Stimulated activated CD8-positive, alpha-beta memory T cell treated with anti-CD3 and anti-CD28 coated beads, Interleukin-15, amount 100 ng/mL, for 24 hours (primary cell): ENCODE results near the gene PMFBP1.
"Not testable (repeated sequence)": the region's sequence is repeated elsewhere in the genome, so short reads cannot be mapped to it uniquely, and the experiment has no call there.

ENCODE experiments used
- DNase-seq: peaks from one replicate; pipeline ENCODE4 v3.0.0-alpha.2; 2020; ENCODE audit warnings: low read depth

Gene PMFBP1

DNA sequence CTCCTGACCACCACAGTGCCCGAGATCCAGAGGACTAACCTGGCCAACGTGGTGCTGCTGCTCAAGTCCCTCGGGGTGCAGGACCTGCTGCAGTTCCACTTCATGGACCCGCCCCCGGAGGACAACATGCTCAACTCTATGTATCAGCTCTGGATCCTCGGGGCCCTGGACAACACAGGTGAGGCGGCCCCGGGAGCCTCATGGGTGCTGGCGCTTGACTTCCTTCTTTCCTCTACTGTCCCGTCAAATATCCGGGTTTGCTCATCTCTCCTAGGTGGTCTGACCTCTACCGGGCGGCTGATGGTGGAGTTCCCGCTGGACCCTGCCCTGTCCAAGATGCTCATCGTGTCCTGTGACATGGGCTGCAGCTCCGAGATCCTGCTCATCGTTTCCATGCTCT is 64.6 kb downstream of the PMFBP1 start:
- DNase-seq = no peak

DNA sequence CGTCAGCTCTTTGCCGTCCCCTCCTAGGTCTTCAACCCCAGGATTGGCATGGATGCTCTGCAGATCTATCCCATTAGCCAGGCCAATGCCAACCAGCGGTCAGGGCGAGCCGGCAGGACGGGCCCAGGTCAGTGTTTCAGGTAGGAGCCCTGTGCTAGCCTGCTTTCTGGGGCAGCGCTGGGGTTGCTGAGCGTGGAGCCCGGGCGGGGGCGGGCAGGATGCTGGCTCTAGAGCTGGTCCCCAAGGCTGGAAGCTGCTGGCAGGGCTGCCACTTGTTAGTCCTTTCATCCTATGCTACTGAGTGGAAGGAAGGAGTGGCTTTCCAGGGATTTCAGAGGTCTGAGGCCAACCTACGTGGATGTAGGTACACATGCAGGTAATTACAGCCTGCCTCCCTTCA is 66.0 kb downstream of the PMFBP1 start:
- no peak for DNase-seq

DNA sequence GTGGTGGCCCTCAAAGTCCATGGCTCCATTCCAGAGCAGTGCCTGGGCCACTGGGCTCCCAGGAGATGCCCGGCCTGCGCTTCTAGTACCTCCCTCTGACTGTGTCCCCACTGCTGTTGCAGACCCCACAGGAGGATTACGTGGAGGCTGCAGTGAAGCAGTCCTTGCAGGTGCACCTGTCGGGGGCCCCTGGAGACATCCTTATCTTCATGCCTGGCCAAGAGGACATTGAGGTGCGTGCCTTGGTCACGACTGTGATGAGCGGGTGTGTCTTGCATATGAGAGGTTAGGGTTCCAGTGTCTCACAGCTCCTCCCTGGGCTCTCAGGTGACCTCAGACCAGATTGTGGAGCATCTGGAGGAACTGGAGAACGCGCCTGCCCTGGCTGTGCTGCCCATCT is 67.0 kb downstream of the PMFBP1 start:
- DNase-seq = no peak

DNA sequence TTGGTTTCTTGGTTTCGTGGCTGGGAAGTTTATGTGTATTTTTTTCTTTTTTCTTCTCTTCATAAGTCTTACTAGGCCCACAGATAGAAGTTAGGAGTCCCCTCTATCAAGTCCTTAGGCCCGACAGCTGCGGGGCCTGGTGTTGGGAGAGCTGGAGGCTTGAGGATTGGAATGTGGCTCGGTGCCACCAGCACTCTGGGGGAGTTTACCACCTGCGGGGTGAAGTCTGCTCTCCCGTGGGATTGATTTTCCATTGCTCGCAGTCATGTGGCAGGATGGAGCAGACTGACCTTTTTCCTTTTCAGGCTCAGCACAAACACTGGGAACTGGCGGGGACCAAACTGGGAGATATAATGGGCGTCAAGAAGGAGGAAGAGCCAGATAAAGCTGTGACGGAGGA is 70.8 kb downstream of the PMFBP1 start:
- DNase-seq = no peak

DNA sequence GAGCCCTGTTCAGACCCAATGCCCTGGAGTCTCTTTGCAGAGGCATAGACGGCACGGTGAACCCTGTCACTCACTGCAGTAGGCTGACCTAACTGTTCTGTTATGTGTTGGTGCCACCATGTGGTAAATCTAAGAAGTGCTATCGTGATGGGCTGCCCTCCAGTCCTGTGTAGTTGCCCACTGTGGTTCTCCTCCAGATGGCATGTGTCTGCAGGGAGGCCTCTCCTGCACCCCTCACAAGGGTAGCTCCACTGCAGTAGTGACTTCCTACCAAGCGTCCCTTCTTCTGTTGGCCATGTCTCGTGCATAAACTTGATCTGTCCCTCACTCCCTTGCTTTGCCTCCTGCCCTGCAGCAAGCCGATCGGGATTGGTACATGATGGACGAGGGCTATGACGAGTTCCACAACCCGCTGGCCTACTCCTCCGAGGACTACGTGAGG is 72.6 kb downstream of the PMFBP1 start:
- DNase-seq = no peak

DNA sequence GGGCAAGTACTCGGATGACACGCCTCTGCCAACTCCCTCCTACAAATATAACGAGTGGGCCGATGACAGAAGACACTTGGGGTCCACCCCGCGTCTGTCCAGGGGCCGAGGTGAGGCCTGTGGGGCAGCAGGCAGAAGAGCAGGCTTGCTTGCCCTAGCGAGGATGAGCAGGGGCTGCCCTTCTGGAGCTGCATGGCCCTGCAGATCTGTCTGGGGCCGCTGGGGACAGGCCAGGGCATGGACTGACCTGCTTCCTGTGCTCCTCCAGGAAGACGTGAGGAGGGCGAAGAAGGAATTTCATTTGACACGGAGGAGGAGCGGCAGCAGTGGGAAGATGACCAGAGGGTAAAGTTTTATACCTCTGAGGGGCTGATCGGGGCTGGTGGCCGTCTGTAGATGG is 73.0 kb downstream of the PMFBP1 start:
- DNase-seq = no peak

DNA sequence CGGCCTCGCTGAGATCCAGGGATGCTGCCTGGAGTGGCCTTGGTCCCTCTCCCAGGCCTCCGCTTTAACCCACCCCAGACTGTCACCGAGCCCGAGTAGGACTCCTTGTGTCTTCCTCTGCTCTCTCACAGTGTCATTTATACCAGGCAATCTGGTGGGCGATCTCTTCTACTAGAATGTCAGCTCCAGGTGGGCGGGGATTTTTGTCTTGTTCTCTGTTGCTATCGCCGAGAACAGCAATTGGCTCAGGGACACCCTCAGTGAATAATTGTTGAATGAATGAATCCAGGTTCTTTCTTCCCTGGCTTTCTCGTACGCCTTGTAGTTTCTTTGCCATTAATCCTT is 77.7 kb downstream of the PMFBP1 start:
- DNase-seq = no peak

DNA sequence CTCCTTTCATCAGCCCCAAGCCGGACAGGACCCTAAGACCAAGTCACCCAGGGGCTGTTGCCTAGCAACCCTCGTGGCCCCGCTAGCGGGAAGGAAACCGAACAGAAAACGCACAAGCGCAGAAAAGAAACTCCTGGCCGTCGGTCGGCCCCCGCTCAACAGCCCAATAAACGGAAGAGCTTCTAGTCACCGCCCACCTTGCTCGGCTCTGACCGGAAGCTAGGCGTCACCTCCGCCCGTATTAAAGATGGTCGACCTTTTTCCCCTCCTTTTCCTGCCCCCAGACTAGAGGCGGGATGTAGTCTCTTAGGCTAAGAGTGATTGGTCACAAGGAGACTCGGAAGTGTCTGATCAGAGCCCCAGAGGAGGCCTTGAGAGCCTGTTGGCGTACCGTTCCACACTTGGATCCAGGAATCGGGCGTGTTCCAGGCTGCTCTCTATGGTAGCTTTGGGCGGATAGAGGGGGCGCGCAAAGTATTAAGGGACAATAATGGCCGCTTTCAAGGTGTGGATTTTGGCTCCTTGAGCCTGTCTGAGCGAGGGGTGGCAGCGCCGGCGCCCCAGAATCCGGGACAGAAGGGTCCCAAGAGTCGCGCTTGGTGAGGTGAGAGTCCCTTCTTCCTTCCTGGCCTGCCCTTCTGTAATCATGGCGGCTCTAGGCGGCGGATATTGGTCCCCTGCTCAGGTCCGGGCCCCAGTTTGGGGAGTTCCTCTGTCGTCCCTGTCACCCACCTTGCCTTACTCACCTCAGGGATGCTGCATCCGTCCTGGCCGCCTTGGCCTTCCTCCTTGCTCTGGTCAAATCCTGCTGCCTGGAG is 78.3 kb downstream of the PMFBP1 start, which contains the start of the genes DHX38 and TXNL4B:
DHX38 (plus strand) TSS at position 400 of the 818 bp plus-strand sequence. CDS start 2,311 bp downstream, outside the sequence.
TXNL4B (minus strand) TSS at position 173 of the 818 bp plus-strand sequence. CDS start 2,871 bp downstream, outside the sequence.
- peak; percentile 68 for DNase-seq

DNA sequence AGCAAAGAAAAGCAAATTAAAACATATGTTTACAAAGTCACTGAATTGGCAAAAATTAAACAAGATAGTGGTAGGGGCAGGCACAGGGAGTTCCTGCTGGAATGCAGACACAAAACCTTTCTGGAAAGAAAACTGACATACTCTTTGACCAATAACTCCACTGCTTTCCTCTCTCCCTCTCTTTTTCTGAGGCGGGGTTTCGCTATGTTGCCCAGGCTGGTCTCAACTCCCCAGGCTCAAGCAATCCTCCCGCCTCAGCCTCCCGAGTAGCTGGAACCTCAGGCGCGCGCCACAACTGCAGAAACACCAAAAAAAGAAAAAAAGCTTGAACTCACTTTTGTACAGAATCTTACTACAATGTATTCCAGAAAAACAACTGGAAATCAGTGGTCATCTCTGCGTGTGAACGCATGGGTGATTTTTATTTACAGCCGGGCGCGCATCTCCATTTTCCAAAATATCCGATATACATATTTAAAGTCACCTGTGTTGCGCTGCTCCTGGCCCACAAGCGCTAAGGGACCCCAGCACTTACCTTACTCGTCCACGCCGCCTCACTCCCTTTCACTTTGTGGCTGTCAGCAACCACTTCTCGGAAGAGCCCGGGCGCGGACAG is 79.0 kb downstream of the PMFBP1 start:
- DNase-seq = no peak

DNA sequence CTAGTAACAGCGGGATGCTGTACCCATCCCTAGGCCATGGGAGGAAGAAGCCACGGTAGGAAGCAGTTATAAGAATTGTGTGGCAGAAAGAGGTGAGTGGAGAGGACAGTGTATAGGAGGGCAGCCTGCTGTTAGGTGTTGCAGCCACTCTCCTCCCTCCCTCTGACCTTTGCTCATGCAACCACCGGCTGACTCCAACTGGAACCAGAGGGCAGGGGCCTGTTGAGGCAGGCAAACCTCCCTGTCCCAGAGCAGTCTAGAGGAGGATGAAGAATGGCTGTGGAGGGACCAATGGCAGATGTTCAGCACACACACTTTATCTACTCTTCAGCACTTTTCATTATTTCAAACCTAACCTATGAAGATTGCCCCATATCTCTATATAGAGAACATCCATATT is 80.7 kb downstream of the PMFBP1 start:
- DNase-seq = no peak

DNA sequence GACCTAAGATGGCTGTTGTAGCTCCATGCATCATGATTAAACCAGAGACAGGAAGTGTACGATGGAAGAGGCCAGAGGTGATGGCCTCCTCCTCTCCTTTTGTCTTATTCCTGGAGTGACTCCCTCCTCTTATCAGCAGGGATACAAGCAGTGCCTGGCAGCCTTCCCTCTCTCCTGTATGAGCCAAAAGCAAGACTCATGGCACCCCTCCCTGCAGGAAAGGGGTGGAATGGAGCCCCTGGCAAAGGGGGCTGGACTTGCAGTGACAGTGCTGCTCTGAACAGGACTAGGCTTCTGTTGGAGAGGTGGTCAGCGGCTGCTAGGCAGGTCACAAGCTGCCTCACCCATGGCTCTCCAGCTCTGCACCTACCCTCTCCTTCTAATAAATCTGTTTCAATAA is 87.0 kb downstream of the PMFBP1 start:
- no peak for DNase-seq

DNA sequence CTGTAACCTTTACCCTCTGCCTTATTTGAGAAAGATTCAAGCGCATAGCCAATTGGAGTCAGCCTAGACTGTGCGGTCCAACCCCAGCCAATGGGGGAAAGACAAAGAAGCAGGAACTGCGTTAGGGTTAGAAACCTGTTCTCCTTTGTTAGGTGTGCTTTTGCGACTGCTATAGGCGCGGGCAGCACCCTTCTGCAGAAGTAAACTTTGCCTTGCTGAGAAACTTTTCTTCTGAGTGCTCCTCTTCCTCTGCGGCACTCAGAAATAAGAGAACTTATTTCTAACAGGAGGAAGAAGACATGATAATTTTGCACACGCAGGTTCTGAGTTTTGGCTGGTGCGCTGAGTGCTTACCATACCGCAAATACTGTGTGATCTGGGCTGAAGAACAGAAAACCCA is 87.5 kb downstream of the PMFBP1 start:
- no peak for DNase-seq

DNA sequence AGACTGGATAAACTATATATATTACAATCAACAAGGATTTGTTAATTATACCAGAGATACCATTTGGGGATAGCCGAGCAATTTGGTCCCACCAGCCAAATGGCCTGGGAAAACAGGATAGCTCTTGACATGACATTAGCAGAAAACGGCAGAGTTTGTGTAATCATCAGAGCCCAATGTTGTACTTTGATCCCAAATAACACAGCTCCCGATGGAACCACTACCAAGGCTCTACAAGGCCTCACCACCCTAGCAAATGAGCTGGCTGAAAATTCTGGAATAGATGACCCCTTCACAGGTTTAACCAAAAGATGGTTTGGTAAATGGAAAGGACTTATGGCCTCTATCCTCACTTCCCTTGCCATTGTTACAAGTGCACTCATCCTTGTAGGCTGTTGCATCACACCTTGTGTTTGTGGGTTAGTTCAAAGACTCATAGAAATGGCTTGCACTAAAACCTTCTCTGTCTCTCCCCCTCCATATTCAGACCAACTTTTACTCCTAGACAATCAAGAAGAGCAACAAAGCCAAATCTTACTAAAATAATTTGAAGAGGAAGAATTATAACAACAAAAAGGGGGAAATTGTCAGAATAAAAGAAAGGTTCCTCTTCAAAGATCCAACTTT is 88.1 kb downstream of the PMFBP1 start:
- no peak for DNase-seq

DNA sequence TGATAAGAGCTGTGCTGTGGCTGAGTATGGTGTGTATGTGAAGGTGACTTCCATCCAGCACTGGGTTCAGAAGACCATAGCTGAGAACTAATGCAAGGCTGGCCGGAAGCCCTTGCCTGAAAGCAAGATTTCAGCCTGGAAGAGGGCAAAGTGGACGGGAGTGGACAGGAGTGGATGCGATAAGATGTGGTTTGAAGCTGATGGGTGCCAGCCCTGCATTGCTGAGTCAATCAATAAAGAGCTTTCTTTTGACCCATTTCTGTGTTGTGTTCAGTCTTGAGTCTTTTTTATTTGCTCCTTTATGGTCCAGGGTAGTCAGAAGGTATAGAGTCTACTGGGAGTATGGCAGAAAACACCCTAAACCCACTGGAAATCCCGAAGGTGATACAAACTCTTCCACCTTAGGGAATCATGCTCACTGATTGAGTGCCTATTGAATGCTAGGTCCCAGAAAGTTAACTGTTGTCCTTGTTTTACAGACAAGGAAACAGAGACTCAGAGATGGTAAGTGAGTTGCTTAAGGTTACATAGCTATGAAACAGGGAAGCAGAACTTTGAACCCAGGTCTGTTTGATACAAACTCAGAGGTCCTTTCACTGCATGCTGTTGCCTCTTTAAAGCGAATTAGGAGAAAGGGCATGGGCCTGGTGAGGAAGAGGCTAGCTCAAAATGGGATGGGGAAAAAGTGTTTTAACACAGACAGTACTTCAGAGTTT is 94.8 kb downstream of the PMFBP1 start:
- DNase-seq = not testable (repeated sequence)

DNA sequence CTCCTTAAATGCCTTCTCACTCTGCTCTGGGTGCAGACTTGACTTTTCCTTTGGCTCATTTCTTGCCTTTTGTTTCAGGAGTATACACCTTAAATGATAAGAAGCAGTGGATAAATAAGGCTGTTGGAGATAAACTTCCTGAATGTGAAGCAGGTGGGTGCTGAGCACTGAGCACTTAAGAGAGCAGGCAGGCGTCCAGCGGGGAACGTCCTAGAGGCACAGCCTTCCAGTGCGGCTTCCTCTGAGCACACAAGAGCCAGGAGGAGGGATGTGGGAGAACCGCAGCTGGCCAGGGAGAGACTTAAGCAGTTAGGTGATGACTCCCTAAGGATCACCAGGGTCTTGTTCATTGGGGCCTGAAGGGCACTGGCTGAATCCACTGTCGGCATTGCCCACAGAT is 96.9 kb downstream of the PMFBP1 start:
- DNase-seq = not testable (repeated sequence)

DNA sequence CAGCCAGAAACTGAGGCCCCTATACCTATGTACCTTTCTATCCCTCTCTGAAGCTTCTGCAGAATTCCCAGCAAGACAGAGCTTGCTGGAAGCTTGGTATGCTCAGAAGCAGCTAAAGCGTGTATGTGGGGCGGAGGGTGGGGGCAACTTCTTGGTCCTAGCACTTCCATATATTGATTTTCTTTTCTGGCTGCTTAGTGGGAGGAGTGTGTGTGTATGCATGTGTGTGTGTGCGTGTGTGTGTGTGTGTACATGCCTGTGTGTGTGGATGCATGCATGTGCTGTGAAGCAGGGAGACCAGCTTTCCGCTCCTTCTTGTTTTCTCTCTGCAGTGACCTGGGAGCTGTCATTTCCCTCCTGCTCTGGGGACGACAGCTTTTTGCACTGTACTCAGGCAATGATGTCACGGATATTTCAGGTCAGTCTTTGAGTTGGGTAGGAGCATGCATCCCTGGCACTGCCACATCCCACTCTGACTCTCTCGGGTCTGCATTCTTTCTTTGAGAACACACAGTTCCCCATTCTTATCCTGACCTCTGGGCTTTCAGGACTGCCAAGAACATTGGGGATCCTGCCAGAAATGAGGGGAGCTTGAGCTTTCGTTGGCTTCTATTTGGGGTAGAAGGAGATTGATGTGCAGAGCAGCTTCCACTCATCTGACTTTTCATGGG is 98.3 kb downstream of the PMFBP1 start:
- no peak for DNase-seq

DNA sequence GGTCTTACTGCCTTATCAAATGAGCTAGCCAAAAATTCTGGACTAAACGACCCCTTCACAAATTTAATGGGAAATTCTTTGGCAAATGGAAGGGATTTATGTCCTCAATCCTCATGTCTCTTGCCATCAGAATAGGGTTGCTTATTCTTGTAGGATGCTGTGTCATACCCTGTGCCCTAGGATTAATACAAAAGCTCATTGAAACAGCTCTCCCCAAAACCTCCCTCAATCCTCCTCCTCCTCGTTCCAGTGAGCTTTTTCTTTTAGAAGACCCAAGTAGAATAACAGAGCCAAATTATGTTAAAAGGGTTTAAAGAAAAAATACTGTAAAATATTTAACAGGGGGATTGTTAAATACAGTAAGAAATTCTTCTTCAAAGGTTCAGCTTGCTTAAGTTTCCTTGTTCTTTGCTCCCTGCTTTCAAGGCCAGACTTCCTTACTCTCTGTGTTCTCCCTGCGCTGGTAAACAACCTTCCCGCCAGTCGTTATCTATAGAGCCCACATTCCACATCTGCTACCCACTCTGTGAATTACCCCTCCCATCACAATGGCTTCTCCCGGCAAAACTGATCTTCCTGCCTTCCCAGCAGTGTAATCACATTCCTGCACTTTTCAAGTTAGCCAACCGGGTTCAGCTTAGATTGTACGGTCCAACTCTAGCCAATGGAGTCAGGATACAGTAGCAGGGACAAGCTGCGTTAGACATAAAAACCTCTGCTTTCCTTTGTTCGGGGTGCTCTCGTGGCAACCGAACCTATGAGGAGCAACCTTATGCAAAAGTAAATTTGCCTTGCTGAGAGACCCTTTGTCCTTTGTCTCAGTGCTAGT is 99.2 kb downstream of the PMFBP1 start:
- DNase-seq = no peak
